Middle frontal gyrus (tissue), 1 donor: ENCODE data around the gene ADARB2.

Source experiments
- DNase-seq: peaks from one replicate; pipeline ENCODE4 v3.0.0-alpha.2; 2015; ENCODE audit warnings: low spot score; ENCODE audit errors: extremely low spot score

Gene ADARB2

GRCh38 chr10:1531883-1532597, 205.3 kb downstream of the ADARB2 start:
- DNase-seq: no peak

GRCh38 chr10:1530871-1531517, 206.3 kb downstream of the ADARB2 start:
- DNase-seq: no peak

DNA sequence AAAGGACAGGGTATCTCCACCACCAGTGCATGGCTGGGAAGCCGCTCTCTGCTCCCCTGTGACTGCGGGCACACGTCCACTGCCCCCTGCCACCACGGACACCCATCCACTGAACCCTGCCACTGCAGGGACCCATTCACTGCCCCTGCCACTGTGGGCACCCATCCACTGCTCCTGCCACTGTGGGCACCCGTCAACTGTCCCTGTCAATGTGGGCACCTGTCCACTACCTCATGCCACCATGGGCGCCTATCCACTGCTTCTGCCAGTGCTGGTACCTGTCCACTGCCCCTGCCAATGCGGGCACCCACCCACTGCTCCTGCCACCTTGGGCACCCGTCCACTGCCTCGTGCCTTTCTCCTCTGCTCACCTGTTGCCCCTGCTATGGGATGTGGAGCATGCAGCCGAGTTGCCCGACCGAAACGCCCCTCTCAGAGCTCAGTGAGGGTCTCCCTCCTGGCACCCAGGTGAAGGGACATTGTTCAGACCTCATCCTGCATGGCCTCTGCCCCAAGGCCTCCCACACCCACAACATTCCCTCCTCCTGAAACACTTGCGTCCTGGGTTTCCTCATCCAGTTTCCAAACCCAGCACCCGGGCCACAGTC, 207.4 kb downstream of the ADARB2 start:
- DNase-seq: no peak

DNA sequence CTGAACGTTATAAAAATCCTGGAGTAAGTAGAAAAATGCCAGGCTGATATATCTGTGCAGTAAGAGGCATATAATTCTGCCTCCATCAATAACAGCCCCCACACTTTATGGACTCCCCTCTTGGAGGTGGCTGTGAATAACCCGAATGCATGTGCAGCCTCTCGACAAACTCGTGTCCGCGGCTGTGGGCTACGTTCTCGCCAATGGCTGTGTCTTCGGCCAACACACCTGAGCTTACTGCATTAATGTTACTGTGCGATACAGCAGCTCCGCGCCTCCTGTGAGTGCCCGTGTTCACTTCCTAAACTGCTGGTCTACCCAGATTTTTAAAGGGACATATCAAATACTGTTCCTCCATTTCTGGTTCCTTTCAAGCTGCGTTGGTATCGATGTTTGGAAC, 209.4 kb downstream of the ADARB2 start:
- DNase-seq: no peak

GRCh38 chr10:1526436-1527055, 210.8 kb downstream of the ADARB2 start:
- DNase-seq: no peak

DNA sequence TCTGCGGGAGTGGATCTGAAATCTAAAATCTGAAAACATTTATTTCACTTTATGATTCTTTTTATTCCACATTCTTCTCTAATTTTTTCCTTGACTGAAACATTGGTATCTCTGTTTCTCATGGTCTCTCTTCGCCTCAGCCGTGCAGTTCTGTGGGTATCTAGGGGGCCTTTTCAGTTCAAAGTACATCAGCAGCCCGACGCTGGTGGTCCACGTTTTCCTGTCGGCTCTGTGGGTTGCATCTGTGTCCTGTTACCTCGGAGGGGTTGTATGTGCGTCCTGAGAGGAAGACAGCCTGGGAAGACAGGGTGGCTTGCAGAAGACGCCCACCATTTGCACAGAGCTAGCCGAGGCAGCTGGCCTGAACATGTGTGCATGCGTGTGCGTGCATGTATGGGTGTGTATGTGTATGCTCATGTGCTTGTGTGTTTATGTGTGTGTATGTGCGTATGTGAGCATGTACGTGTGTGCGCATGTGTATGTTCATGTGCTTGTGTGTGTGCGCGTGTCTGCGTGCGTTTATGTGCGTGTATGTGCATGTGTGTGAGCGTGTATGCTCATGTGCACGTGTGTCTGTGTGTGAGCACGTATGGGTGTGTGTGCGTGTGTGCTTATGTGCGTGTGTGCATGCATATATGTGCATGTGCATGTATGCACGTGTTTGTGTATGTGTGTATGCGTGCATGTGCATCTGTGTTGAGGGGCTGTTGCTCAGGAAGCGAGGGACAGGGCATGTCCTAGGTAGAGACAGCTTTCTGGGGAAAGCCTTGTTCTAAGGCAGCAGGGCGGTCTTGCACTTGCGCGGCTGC, 211.8 kb downstream of the ADARB2 start:
- no peak for DNase-seq

GRCh38 chr10:1524540-1524939, 212.8 kb downstream of the ADARB2 start:
- no peak for DNase-seq

DNA sequence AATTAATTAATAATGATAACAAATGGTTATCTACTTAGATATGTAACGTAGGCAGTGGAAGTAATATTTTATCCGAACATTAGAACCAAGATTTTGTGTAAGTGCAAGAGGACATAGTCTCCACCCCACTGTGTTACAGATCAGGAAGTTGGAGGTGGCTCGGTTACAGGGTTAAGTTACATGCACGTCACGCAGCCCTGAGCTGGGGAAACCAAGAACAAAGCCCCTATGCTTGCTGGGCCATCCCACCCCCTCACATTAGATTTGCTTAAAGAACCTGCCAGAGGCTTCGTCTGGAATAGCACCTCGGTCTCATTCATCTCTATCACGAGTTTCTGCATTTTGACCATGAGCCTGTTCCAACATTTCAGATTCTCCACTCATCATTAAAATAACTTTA, 214.1 kb downstream of the ADARB2 start:
- no peak for DNase-seq

DNA sequence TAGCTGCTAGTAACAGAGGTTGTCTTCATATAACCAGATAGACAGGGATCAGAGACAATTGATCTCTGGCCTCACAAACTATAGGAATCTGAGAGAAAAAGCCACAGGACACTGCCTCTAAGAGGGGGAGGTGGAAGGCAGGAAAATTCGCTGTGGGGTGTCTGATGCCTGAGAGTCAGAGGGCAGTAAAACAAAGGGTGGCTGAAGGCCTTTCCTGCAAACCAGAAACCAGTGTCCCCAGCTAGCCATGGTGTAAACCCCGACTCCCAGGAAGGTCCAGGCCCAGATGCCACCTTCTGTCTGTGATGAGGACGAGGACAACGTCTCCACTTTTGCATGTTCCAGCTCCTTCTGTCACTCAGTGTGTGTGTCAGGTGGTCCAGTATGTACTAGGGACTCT, 215.1 kb downstream of the ADARB2 start:
- DNase-seq: no peak

- no peak for DNase-seq
Observed at GRCh38 chr10:1521741-1522140, 215.6 kb downstream of the ADARB2 start.

DNA sequence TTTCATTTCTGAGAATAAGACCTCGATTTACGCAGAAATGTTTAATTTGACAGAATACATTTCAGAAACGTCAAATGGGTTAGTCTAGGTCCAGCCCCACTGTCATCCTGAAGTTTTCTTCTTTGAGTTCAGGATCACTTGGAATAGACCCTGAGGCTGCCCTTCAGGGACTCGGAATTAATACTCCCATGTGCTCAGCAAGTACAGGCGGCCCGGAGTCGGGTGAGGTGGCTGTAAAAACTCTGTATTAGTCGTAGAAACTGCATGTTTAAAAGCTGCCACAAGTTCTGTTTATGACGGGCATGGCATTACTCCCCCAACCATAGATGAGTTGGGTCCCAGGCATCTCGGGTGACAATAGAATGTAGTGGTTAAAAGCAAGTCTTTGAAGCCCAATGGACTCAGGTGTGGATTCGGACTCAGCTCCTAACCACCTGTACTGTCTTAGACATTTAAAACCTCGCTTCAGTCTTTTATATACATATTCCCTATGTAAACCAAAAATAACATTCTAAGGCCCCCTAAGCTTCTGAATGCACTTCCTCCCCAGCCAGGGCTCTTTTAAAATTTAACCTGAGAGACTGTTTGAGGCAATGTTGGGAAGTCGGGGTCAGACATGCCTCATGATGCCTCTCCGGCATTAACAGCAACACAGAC, 216.3 kb downstream of the ADARB2 start:
- DNase-seq: no peak

DNA sequence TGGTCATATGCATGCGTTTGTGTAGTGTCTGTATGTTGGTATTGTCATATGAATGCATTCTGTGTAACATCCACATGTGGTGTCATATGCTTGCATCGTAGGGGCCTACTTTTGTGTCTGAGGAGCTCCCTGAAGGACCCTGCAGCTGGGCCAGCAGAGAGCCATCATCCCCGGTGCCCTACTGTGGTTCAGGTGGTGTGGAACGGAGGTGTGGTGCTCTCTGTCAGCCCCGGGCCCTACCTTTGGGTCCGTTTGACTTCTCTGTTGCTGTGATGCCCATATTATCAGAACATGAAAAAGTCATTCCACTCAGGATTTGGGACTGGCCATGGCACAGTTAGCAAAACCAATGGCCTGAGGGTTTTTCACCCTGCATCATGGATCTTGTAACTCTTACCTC, 217.9 kb downstream of the ADARB2 start:
- no peak for DNase-seq

GRCh38 chr10:1517684-1518083, 219.6 kb downstream of the ADARB2 start:
- no peak for DNase-seq

DNA sequence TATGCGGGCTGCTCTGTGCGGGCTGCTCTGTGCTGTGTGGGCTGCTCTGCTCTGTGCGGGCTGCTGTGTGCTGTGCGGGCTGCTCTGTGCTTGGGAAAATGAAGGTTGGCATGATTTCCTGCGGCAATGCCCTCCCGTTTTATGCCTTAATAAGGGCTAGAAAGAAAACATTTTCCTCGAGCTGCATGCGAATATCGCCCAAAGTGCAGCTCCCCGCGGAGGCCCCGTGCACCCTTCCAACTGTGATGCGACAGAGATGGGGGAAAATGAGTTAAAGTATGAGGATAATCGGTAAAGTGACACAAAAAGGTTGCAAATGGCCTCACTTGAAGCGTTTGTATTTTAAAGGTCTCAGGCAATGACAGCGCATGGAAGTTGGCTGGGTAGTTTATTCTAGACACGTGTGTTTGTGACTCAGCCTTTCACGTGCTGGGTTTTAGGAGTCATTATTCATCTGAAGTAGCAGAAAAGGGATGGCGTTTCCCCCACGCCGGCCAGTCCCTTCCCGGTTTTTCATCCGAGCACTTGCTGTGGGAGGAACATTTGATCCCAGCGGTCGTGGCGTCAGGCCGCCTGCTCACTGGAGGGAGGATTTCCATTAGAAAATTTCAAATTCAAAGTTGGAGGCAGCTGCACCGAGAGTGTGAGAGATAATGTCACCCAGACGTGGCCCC, 220.7 kb downstream of the ADARB2 start:
- DNase-seq: no peak

- no peak for DNase-seq
Observed at GRCh38 chr10:1515780-1516491, 221.4 kb downstream of the ADARB2 start.

GRCh38 chr10:1515121-1515779, 222.1 kb downstream of the ADARB2 start:
- no peak for DNase-seq

GRCh38 chr10:1514681-1515080, 222.6 kb downstream of the ADARB2 start:
- no peak for DNase-seq

- DNase-seq: no peak
Observed at GRCh38 chr10:1513221-1513620, 224.1 kb downstream of the ADARB2 start.

DNA sequence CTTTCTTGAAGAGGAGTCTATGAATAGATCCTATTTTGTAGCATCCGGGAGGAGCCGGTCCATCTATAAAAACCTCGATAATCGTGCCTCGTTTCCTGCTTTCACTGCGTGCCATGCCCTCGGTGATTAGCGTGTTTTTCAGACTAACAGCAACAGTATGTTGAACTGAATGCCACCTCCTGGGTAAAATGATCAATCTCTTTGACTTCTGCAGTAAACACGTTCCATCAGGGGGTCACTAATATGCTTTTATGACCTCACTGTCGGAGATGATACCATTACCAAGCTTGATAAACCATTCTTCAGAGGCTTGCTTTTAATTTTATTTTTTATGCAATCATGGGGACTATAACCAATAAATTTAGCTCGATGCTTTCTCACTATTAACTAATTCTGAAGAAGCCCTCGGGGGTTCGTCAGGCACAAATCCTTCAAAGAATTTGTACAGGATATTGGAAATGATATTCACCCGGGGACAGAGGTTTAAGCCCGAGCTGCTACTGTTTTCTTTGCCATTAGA, 228.3 kb downstream of the ADARB2 start:
- DNase-seq: no peak
